ENCODE data around the gene MYO1A. TPM values are rescaled to one million over a fixed set of nuclear protein-coding genes. Genes with fewer than 3 reads are reported as not detected.

MYO1A gene
- polyA plus RNA-seq, 1 donor from 2014 or later, result not detected

DNA sequence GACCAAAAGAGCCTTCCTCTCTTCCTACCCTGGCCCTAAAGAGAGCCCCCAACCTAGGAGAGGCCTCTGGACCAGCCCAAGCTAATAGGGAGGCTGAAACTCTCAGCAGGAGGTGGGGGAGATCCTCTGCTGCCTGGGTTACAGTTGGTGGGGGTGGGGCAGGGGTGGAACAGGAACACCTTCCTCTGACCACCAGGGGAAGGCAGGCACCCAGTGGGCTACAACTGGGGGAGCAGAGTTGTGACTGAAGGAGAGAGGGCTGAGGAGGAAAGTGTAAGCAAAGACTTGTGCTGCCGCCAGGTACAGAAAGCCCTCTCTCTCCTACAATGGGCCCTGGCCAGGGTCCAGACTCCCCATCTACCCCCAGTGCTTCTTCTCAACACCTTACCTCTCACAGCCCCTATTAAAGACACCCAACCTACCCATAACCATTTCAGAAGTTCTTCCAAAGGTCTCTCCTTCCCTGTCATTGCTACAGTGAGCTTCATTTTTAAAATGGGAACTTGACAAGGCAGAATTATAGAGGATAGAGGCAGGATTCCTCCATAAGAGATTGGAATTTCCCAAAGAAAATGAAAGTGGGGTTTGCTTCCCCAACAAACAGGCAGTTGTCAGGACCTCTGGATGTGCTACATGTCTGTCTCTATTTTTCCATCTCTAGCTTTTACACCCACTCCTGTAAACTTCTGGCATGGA, 1.4 kb downstream of the MYO1A start:
- Histone ChIP-seq H3K79me2 (replicated peaks; ENCODE audit: insufficient read depth, low read length) (no peaks in the 10 kb centered on the region), H3K9me3 (ENCODE audit: low read length) (no peaks in the 10 kb centered on the region), H3K27ac (ENCODE audit: low read length) (no peak overlapping the region), H3K4me3 (ENCODE audit: low read length) (no peak overlapping the region), H3K4me2 (ENCODE audit: low read length) (no peak overlapping the region), H3F3A (ENCODE audit: insufficient read depth, low read length, poor library complexity, severe bottlenecking) (no peaks in the 10 kb centered on the region), H4K20me1 (ENCODE audit: insufficient read depth) (no peaks in the 10 kb centered on the region), H3K9ac (ENCODE audit: low read length) (no peak overlapping the region), H3K36me3 (ENCODE audit: insufficient read depth, low read length) (no peaks in the 10 kb centered on the region), H3K9me2 (ENCODE audit: insufficient read depth, low read length) (no peaks in the 10 kb centered on the region), H3K27me3 (ENCODE audit: insufficient read depth, low read depth, low read length) (no peaks in the 10 kb centered on the region), H2AFZ (ENCODE audit: low read depth, low read length) (no peak overlapping the region)
- TF ChIP-seq TAF1 (IDR thresholded peaks at IDR 0.05; ENCODE audit: low read depth) (no peak), EZH2 (IDR thresholded peaks at IDR 0.05; ENCODE audit: borderline replicate concordance, insufficient read depth, low read length, poor library complexity, severe bottlenecking) (no peak), SMC3 (conservative IDR thresholded peaks at IDR 0.05; ENCODE audit: poor library complexity) (no peak), EP300 (conservative IDR thresholded peaks at IDR 0.05; ENCODE audit: poor library complexity, severe bottlenecking) (no peak), RAD21 (conservative IDR thresholded peaks at IDR 0.05) (no peak), MXI1 (conservative IDR thresholded peaks at IDR 0.05; ENCODE audit: poor library complexity, severe bottlenecking) (no peak), CTCF (IDR thresholded peaks at IDR 0.05; ENCODE audit: poor library complexity, severe bottlenecking) (no peak), POLR2AphosphoS5 (IDR thresholded peaks at IDR 0.05) (no peak)
- TF ChIP-seq, protein P1, sequence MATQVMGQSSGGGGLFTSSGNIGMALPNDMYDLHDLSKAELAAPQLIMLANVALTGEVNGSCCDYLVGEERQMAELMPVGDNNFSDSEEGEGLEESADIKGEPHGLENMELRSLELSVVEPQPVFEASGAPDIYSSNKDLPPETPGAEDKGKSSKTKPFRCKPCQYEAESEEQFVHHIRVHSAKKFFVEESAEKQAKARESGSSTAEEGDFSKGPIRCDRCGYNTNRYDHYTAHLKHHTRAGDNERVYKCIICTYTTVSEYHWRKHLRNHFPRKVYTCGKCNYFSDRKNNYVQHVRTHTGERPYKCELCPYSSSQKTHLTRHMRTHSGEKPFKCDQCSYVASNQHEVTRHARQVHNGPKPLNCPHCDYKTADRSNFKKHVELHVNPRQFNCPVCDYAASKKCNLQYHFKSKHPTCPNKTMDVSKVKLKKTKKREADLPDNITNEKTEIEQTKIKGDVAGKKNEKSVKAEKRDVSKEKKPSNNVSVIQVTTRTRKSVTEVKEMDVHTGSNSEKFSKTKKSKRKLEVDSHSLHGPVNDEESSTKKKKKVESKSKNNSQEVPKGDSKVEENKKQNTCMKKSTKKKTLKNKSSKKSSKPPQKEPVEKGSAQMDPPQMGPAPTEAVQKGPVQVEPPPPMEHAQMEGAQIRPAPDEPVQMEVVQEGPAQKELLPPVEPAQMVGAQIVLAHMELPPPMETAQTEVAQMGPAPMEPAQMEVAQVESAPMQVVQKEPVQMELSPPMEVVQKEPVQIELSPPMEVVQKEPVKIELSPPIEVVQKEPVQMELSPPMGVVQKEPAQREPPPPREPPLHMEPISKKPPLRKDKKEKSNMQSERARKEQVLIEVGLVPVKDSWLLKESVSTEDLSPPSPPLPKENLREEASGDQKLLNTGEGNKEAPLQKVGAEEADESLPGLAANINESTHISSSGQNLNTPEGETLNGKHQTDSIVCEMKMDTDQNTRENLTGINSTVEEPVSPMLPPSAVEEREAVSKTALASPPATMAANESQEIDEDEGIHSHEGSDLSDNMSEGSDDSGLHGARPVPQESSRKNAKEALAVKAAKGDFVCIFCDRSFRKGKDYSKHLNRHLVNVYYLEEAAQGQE (IDR thresholded peaks at IDR 0.05; ENCODE audit: borderline replicate concordance), result no peak

GRCh38 chr12:57047981-57048380, 1.9 kb downstream of the MYO1A start:
- Histone ChIP-seq H3F3A (ENCODE audit: insufficient read depth, low read length, poor library complexity, severe bottlenecking) (no peaks in the 10 kb centered on the region), H3K4me3 (ENCODE audit: low read length) (no peak overlapping the region), H3K9me3 (ENCODE audit: low read length) (no peaks in the 10 kb centered on the region), H3K9ac (ENCODE audit: low read length) (no peak overlapping the region), H2AFZ (ENCODE audit: low read depth, low read length) (no peak overlapping the region), H3K4me2 (ENCODE audit: low read length) (no peak overlapping the region), H3K27ac (ENCODE audit: low read length) (no peak overlapping the region), H3K27me3 (ENCODE audit: insufficient read depth, low read depth, low read length) (no peaks in the 10 kb centered on the region), H4K20me1 (ENCODE audit: insufficient read depth) (no peaks in the 10 kb centered on the region), H3K36me3 (ENCODE audit: insufficient read depth, low read length) (no peaks in the 10 kb centered on the region), H3K9me2 (ENCODE audit: insufficient read depth, low read length) (no peaks in the 10 kb centered on the region), H3K79me2 (replicated peaks; ENCODE audit: insufficient read depth, low read length) (no peaks in the 10 kb centered on the region)
- TF ChIP-seq EP300 (conservative IDR thresholded peaks at IDR 0.05; ENCODE audit: poor library complexity, severe bottlenecking) (no peak), RAD21 (conservative IDR thresholded peaks at IDR 0.05) (no peak), SMC3 (conservative IDR thresholded peaks at IDR 0.05; ENCODE audit: poor library complexity) (no peak), MXI1 (conservative IDR thresholded peaks at IDR 0.05; ENCODE audit: poor library complexity, severe bottlenecking) (no peak)
